Measurements from ENCODE around the gene CCNA2.

CCNA2 gene

GRCh38 chr4:121819216-121819965, 4.3 kb downstream of the CCNA2 start:
- no peak overlapping the region for H3K4me2 ChIP-seq (ENCODE audit: low read length)
- H3K79me2 ChIP-seq (ENCODE audit: insufficient read depth, low read length): peaks cover 26% of the 10 kb centered on the region

GRCh38 chr4:121818215-121818614, 5.5 kb downstream of the CCNA2 start:
- no peaks in the 10 kb centered on the region; the same call in 1 of the 2 replicates for H3F3A ChIP-seq (ENCODE audit: insufficient read depth, low read length)
- H3K4me2 ChIP-seq (ENCODE audit: low read length): no peak overlapping the region
- peaks cover 19% of the 10 kb centered on the region for H3K4me1 ChIP-seq (ENCODE audit: insufficient read depth, low read length, severe bottlenecking)
- no peaks in the 10 kb centered on the region for H3K27me3 ChIP-seq (ENCODE audit: insufficient read depth, low read length)
- H3K27ac ChIP-seq (ENCODE audit: low read depth, low read length, poor library complexity, severe bottlenecking): no peak overlapping the region
- H3K9me2 ChIP-seq (ENCODE audit: low read depth, low read length): no peaks in the 10 kb centered on the region
- H3K4me3 ChIP-seq (ENCODE audit: low read depth, low read length, poor library complexity, severe bottlenecking): no peak overlapping the region
- no peaks in the 10 kb centered on the region for H3K9me3 ChIP-seq (ENCODE audit: low read length)
- H2AFZ ChIP-seq (ENCODE audit: low read length): no peak overlapping the region
- H3K79me2 ChIP-seq (ENCODE audit: insufficient read depth, low read length): peaks cover 24% of the 10 kb centered on the region
- no peaks in the 10 kb centered on the region; the same call in 1 of the 2 replicates for H4K20me1 ChIP-seq (ENCODE audit: insufficient read depth, low read length)
- TF ChIP-seq EZH2 (IDR thresholded peaks at IDR 0.05; ENCODE audit: borderline replicate concordance, low read length): no peak
- H3K36me3 ChIP-seq (ENCODE audit: insufficient read depth, low read length): peaks cover 89% of the 10 kb centered on the region
- H3K9ac ChIP-seq (ENCODE audit: low read length): no peak overlapping the region

More at GRCh38 chr4:121819216-121819965, 4.3 kb downstream of the CCNA2 start:
- no peak overlapping the region for H3K27ac ChIP-seq (ENCODE audit: low read depth, low read length, poor library complexity, severe bottlenecking)
- peaks cover 80% of the 10 kb centered on the region for H3K36me3 ChIP-seq (ENCODE audit: insufficient read depth, low read length)
- H3F3A ChIP-seq (ENCODE audit: insufficient read depth, low read length): no peaks in the 10 kb centered on the region; the same call in 1 of the 2 replicates
- H3K27me3 ChIP-seq (ENCODE audit: insufficient read depth, low read length): no peaks in the 10 kb centered on the region
- no peaks in the 10 kb centered on the region for H3K9me2 ChIP-seq (ENCODE audit: low read depth, low read length)
- H3K4me1 ChIP-seq (ENCODE audit: insufficient read depth, low read length, severe bottlenecking): peaks cover 23% of the 10 kb centered on the region
- H4K20me1 ChIP-seq (ENCODE audit: insufficient read depth, low read length): no peaks in the 10 kb centered on the region; the same call in 1 of the 2 replicates
- no peak overlapping the region for H2AFZ ChIP-seq (ENCODE audit: low read length)
- H3K9me3 ChIP-seq (ENCODE audit: low read length): no peaks in the 10 kb centered on the region
- TF ChIP-seq CTCF (IDR thresholded peaks at IDR 0.05; ENCODE audit: low read length) (no peak), EZH2 (IDR thresholded peaks at IDR 0.05; ENCODE audit: borderline replicate concordance, low read length) (no peak)
- no peak overlapping the region for H3K9ac ChIP-seq (ENCODE audit: low read length)
- no peak overlapping the region for H3K4me3 ChIP-seq (ENCODE audit: low read depth, low read length, poor library complexity, severe bottlenecking)

GRCh38 chr4:121817701-121818100, 6.0 kb downstream of the CCNA2 start:
- Histone ChIP-seq H3K4me3 (ENCODE audit: low read depth, low read length, poor library complexity, severe bottlenecking) (no peak overlapping the region), H3K9ac (ENCODE audit: low read length) (no peak overlapping the region), H3K27ac (ENCODE audit: low read depth, low read length, poor library complexity, severe bottlenecking) (no peak overlapping the region), H3K9me3 (ENCODE audit: low read length) (no peaks in the 10 kb centered on the region), H3F3A (ENCODE audit: insufficient read depth, low read length) (no peaks in the 10 kb centered on the region; the same call in 1 of the 2 replicates), H3K27me3 (ENCODE audit: insufficient read depth, low read length) (no peaks in the 10 kb centered on the region), H2AFZ (ENCODE audit: low read length) (no peak overlapping the region), H3K79me2 (ENCODE audit: insufficient read depth, low read length) (peaks cover 19% of the 10 kb centered on the region), H3K9me2 (ENCODE audit: low read depth, low read length) (no peaks in the 10 kb centered on the region), H3K4me1 (ENCODE audit: insufficient read depth, low read length, severe bottlenecking) (peaks cover 19% of the 10 kb centered on the region), H3K4me2 (ENCODE audit: low read length) (no peak overlapping the region), H4K20me1 (ENCODE audit: insufficient read depth, low read length) (no peaks in the 10 kb centered on the region; the same call in 1 of the 2 replicates), H3K36me3 (ENCODE audit: insufficient read depth, low read length) (peaks cover 94% of the 10 kb centered on the region)
- TF ChIP-seq EZH2 (IDR thresholded peaks at IDR 0.05; ENCODE audit: borderline replicate concordance, low read length) (no peak), CTCF (IDR thresholded peaks at IDR 0.05; ENCODE audit: low read length) (no peak)
